Choroid plexus epithelial cell (primary cell): ENCODE measurements around the gene TP53TG5.

ENCODE experiments used
- DNase-seq: peaks from one replicate; pipeline ENCODE4 v3.0.0-alpha.2; 2010; ENCODE audit warnings: low read depth
- H3K4me3 ChIP-seq: 2 replicates; pipeline ENCODE4 v1.5.1; 2011; ENCODE audit warnings: low read depth, mild to moderate bottlenecking, control low read depth, low read length, moderate library complexity
- TF ChIP-seq, protein P1 (sequence below): conservative IDR thresholded peaks from 2 replicates; pipeline ENCODE4 v1.5.1; 2011; ENCODE audit warnings: low read depth, mild to moderate bottlenecking, control low read depth, inconsistent platforms, low read length, moderate library complexity

Gene TP53TG5

DNA sequence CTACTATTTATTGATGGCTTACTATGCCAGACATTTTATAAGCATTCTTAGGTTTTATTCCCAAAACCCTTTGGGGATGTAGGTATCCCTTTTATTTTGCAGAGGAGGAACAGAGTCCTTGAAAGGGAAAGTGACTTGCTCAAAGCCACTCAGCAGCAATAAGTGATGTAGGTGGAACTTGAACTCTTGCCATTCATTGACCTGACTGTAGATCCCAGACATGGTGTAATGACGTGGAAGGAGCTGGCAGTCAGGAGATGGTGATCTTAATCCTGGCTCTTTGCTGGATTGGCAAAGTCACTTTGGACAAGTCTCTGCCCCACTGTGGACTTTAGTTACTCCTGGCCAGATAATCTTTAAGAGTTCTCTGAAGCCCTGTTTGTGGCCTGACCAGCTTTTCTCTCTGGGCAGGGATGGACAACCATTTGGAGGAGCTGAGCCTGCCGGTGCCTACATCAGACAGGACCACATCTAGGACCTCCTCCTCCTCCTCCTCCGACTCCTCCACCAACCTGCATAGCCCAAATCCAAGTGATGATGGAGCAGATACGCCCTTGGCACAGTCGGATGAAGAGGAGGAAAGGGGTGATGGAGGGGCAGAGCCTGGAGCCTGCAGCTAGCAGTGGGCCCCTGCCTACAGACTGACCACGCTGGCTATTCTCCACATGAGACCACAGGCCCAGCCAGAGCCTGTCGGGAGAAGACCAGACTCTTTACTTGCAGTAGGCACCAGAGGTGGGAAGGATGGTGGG lies 31.6 kb upstream of the TP53TG5 start:
- no peak for DNase-seq
- no peak overlapping the region for H3K4me3 ChIP-seq
- TF ChIP-seq, protein P1, sequence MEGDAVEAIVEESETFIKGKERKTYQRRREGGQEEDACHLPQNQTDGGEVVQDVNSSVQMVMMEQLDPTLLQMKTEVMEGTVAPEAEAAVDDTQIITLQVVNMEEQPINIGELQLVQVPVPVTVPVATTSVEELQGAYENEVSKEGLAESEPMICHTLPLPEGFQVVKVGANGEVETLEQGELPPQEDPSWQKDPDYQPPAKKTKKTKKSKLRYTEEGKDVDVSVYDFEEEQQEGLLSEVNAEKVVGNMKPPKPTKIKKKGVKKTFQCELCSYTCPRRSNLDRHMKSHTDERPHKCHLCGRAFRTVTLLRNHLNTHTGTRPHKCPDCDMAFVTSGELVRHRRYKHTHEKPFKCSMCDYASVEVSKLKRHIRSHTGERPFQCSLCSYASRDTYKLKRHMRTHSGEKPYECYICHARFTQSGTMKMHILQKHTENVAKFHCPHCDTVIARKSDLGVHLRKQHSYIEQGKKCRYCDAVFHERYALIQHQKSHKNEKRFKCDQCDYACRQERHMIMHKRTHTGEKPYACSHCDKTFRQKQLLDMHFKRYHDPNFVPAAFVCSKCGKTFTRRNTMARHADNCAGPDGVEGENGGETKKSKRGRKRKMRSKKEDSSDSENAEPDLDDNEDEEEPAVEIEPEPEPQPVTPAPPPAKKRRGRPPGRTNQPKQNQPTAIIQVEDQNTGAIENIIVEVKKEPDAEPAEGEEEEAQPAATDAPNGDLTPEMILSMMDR = no peak

DNA sequence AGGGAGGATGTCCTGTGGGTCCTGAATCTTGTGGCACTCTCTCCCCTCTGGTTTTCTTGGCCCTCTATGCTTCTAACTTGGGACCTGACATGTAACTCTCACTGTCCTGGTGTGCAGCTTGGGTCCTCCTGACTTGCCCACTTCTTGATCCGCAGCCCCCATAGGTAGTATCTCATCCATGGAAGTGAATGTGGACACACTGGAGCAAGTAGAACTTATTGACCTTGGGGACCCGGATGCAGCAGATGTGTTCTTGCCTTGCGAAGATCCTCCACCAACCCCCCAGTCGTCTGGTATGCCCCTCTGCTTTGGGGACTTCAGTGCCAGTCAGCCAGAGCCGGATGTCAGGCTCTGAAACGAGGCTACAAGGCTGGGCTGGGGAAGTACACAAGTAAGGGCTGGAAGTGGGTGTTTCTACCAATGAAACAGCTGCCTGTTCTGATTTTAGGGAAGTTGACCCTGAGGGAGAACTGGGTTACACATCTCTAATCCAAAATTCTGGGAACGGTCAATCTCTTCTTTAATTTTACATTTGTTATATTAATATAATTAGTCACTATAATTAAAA lies 30.6 kb upstream of the TP53TG5 start:
- TF ChIP-seq, protein P1 = no peak
- DNase-seq = no peak
- H3K4me3 ChIP-seq = no peak overlapping the region

DNA sequence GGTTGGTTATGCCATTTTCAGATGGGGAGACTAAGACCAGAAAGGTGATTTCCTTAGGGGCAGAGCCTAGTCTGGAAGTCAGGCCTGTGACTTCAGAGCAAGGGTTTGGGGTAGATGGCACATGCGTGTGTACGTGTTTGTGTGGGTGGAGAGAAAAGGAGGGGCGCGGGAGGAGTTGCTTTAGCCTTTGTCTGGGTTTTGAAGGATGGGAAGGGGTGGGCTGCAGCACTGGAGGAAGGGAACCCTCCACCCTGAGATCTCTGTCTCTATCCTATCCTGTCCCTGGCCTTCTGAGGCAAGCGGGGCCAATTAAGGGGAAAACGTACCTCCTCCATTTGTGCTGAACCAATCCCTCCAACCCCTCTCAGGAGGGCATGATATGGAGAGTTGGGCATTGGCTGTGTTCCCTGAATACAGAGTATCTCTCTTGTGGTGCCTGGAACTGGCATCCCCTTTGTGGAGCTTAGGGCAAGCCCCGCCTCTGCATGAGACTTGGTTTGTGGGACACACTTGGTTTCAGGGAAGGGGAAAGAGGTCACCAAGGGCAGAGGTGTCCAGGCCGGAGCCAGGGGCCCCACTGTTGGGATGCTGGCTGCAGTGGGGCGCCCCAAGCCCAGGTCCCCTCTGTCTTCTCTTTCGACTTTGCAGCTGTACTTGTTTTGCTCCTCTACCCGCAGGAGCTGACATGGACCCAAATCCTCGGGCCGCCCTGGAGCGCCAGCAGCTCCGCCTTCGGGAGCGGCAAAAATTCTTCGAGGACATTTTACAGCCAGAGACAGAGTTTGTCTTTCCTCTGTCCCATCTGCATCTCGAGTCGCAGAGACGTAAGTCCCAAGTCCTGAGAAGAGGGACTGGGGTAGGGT lies 29.9 kb upstream of the TP53TG5 start, which contains the start of gene DBNDD2:
Gene DBNDD2 (plus strand): TSS at position 507 of the 863 bp plus-strand sequence. CDS start 179 bp downstream, at position 686.
- DNase-seq = no peak
- TF ChIP-seq, protein P1 = no peak
- H3K4me3 ChIP-seq = peak within 1 kb of the TSS; percentile 63

DNA sequence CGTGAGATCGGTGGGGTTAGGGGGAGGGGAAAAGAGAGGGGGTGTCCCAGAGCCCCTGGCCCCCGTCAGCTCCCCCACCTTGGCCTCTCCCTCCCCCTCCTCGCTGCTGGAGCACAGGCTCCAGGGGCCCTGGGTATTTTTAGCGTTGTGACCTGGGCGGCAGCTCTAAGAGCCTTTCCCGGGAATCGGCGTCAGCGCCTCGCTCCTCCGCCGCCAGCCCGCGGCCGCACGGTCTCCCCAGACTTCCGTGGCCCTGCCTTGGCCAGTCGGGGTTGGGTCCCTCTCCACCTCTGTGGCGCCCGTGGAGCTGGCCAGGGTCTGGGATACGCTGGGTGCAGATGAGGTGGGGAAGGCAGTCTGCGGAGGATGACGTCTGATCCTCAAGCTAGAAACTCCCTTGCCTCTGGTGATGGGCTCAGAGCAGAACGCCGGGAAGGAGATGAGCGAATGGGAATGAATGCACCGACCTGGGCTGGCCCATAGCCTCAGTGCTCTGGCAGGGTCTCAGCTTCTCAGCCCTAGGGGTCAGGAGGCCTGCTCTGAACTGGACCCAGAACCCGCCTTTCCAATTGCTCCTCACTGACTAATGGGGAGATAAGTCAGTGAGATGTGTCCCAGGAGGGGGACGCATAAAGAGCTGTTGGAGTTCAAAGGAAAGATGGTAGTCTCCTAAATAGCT lies 29.1 kb upstream of the TP53TG5 start:
- peak; percentile 47 for DNase-seq
- TF ChIP-seq, protein P1 = no peak

DNA sequence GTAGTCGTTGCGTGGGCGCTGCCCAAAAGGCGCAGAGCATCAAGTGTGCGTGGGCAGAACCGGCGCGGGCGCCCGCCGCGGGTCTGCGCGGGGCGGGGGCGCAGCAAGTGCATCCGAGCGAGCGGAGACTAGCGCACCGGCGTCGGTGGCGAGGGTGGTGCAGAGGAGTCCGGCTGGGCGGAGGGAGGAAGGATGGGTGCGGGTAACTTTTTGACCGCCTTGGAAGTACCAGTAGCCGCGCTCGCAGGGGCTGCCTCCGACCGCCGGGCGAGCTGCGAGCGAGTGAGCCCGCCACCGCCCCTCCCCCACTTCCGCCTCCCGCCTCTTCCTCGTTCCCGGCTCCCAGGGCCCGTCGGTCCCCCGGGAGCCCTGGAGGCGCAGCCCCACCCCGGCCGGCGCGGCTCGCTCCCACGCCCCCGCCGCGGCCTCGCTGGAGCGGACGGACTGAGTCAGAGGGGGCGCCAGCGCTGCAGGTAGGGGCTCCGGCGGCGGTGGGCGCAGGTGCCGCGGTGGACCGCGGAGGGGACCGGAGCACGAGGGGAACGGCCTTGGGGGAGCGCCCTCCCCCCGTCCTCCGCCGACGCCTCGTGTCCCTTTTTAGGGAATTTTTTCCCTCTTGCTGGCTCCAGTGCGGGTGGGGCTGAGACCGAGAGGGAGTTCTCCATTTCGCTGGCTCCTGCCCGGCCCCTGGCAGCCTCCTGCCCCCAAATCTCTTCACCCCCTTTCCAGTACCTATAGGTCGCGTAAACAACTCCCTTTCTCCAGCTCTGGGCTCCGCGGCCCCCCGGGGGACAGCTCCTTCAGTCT lies 28.3 kb upstream of the TP53TG5 start:
- peak overlapping the region; percentile 63 for H3K4me3 ChIP-seq
- TF ChIP-seq, protein P1 = no peak
- DNase-seq = no peak

More for the DNA sequence above, 29.1 kb upstream of the TP53TG5 start:
- peak overlapping the region; percentile 63 for H3K4me3 ChIP-seq
